Measurements from ENCODE around the gene SLC6A15.
A peak's percentile ranks its signal among the peaks of the same experiment; 100 is the strongest.

The SLC6A15 gene

DNA sequence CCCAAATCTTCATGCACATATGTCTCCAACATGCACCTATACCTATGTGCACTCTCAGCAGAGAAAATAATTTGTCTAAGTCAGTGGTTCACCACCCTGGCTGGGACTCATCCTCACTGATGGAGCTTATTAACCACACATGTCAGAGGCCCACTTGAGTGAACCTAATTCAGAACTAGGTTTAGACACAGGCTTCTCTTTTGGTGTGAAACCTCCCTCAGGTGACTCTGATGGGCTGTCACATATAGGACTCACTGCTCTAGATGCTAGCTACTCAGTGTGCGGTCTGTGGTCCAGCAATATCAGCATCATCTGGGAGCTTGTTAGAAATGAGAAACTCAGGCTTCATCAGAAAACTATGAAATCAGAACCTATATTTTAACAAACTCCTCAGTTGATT is 85.7 kb downstream of the SLC6A15 start:
- in situ Hi-C loops (cut with HindIII; ENCODE audit: low sequenced_read_pairs) = no loop called here
- no peak for DNase-seq (ENCODE audit: low read depth, low spot score)
- H3K4me3 ChIP-seq (ENCODE audit: low read depth, low read length) = no peak overlapping the region
- no peak for TF ChIP-seq CTCF (IDR thresholded peaks at IDR 0.05; ENCODE audit: low read depth, low read length)

GRCh38 chr12:84825149-84825548 is 87.5 kb downstream of the SLC6A15 start:
- in situ Hi-C loops (cut with HindIII; ENCODE audit: low sequenced_read_pairs) = no loop called here
- no peak for TF ChIP-seq CTCF (IDR thresholded peaks at IDR 0.05; ENCODE audit: low read depth, low read length)
- no peak for DNase-seq (ENCODE audit: low read depth, low spot score)
- no peak overlapping the region for H3K4me3 ChIP-seq (ENCODE audit: low read depth, low read length)

GRCh38 chr12:84822525-84822924 is 90.1 kb downstream of the SLC6A15 start:
- in situ Hi-C loops (cut with HindIII; ENCODE audit: low sequenced_read_pairs) = no loop called here
- no peak for TF ChIP-seq CTCF (IDR thresholded peaks at IDR 0.05; ENCODE audit: low read depth, low read length)
- DNase-seq (ENCODE audit: low read depth, low spot score) = peak; percentile 69
- H3K4me3 ChIP-seq (ENCODE audit: low read depth, low read length) = no peak overlapping the region

GRCh38 chr12:84816916-84817695 is 95.5 kb downstream of the SLC6A15 start:
- no peak for DNase-seq (ENCODE audit: low read depth, low spot score)
- no peak overlapping the region for H3K4me3 ChIP-seq (ENCODE audit: low read depth, low read length)
- in situ Hi-C loops (cut with HindIII; ENCODE audit: low sequenced_read_pairs) = no loop called here
- no peak for TF ChIP-seq CTCF (IDR thresholded peaks at IDR 0.05; ENCODE audit: low read depth, low read length)

DNA sequence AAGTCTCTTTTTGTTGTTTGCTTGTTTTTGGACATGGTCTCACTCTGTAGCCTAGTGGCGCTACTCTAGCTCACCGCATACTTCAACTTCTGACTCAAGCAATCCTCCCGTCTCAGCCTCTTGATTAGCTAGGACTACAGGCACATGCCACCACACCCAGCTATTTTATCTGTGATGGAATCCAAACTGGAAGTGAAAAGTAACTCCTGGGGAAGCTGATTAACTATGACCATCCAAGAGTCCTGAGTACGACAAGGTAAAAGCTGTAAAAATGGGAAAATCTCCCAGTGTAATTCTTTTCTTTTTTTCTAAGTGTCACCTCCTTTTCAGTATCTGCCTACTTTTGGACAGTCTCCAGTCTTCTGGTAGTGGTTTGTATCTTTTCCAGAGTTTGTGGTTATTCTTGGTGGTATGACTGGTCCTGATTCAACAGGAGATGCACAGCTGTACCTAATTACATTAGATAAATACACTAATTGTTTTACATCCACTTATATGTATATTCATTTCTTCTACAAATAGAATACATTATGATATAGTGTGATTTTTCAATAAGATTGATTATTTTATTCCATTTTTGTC is 97.8 kb downstream of the SLC6A15 start:
- peak; percentile 75 for DNase-seq (ENCODE audit: low read depth, low spot score)
- no peak overlapping the region for H3K4me3 ChIP-seq (ENCODE audit: low read depth, low read length)
- in situ Hi-C loops (cut with HindIII; ENCODE audit: low sequenced_read_pairs) = no loop called here
- no peak for TF ChIP-seq CTCF (IDR thresholded peaks at IDR 0.05; ENCODE audit: low read depth, low read length)

DNA sequence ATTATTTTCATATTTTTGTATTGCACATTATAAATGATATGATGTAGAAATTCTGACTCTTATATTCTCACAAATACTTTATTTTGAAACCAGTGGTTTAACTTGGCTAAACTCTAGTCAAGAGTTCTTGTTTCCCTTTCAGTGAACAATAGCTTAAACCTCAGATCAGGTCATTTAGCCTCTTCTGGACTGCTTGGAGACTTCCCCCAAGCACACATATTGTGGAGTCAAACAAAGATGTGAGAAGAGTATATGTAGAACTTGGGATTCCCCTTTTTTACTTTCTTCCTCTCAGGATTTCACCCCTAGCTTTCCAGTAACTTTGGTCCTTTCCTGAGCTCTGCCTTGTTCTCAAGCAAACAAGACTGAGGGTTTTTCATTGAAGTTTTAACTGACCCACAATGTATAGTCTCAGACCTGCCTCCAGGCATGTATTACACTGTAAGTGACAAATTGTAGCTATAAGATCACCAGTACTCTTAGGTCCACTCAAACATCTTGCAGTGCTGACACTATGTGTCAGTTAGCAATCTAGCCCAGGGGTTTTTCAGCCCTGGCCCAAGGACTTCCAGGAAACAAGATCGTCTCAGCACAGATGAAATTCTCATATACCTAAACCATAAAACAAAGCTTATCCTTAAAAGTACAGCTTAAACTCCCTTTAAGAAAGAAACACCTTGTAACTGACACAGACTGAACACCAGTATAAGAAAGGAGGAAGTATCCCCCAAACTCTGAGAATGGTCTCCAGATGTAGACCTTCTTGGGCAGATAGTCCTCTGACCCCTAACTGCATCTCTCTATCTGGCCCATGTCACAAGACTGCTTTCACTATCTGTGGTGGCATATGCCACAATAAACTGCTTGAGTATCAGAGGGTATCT is 98.6 kb downstream of the SLC6A15 start:
- no peak for DNase-seq (ENCODE audit: low read depth, low spot score)
- in situ Hi-C loops (cut with HindIII; ENCODE audit: low sequenced_read_pairs) = no loop called here
- no peak for TF ChIP-seq CTCF (IDR thresholded peaks at IDR 0.05; ENCODE audit: low read depth, low read length)
- H3K4me3 ChIP-seq (ENCODE audit: low read depth, low read length) = no peak overlapping the region

Measured in astrocyte of the spinal cord (primary cell).